Calu3 (cell line): Measurements from ENCODE around the gene MRPL58. TPM values are rescaled to one million over a fixed set of nuclear protein-coding genes. Genes with fewer than 3 reads are reported as not detected.

Experiments used
- BruUV-seq: library from RNA; stranded (reverse); fragments of 400-500 nt; replicated peaks from 2 replicates; lab custom pipeline; 2021; lab: Mats Ljungman, UMichigan
- CTCF ChIA-PET: fragments of 300-600 bp; sonication (Branson Sonifier 250); formaldehyde crosslinking; loops from one replicate; lab custom pipeline; 2022; ENCODE audit warnings: antibody characterized with exemption; lab: Charles Lee
- DNase-seq: peaks from one replicate; pipeline ENCODE4 v3.0.0; 2022
- H3K27ac Mint-ChIP-seq: one replicate; pipeline ENCODE4 v1.8.0; 2022; ENCODE audit warnings: mixed read lengths; ENCODE audit not compliant: unreplicated experiment
- H3K27me3 Mint-ChIP-seq: one replicate; pipeline ENCODE4 v1.8.0; 2022; ENCODE audit warnings: mixed read lengths; ENCODE audit not compliant: unreplicated experiment
- H3K36me3 Mint-ChIP-seq: one replicate; pipeline ENCODE4 v1.8.0; 2022; ENCODE audit warnings: mild to moderate bottlenecking, moderate library complexity, mixed read lengths; ENCODE audit not compliant: insufficient read depth, unreplicated experiment
- H3K4me1 Mint-ChIP-seq: one replicate; pipeline ENCODE4 v1.8.0; 2022; ENCODE audit warnings: mild to moderate bottlenecking, low read depth, mixed read lengths; ENCODE audit not compliant: unreplicated experiment
- H3K4me3 Mint-ChIP-seq: one replicate; pipeline ENCODE4 v1.8.0; 2022; ENCODE audit warnings: mild to moderate bottlenecking, low read depth, moderate library complexity, mixed read lengths; ENCODE audit not compliant: unreplicated experiment
- H3K9me3 Mint-ChIP-seq: one replicate; pipeline ENCODE4 v1.8.0; 2022; ENCODE audit warnings: low read depth, mixed read lengths; ENCODE audit not compliant: unreplicated experiment
- CTCF ChIP-seq: fragments of 200-600 bp; IDR thresholded peaks from one replicate; pipeline ENCODE4 v1.8.0; 2022; ENCODE audit warnings: antibody characterized with exemption; ENCODE audit not compliant: unreplicated experiment
- intact Hi-C: fragments of 100-400 bp; cut with micrococcal nuclease; formaldehyde crosslinking; loops from one replicate; pipeline ENCODE4 v1.10.0; 2022; ENCODE audit not compliant: unreplicated experiment
- total RNA-seq: library from RNA; stranded (reverse); gene quantifications from 2 replicates; pipeline ENCODE4 v1.2.3, GENCODE V29; 2022

MRPL58 gene
- total RNA-seq, 1 experiment from 2014 or later: 49.0 TPM

DNA sequence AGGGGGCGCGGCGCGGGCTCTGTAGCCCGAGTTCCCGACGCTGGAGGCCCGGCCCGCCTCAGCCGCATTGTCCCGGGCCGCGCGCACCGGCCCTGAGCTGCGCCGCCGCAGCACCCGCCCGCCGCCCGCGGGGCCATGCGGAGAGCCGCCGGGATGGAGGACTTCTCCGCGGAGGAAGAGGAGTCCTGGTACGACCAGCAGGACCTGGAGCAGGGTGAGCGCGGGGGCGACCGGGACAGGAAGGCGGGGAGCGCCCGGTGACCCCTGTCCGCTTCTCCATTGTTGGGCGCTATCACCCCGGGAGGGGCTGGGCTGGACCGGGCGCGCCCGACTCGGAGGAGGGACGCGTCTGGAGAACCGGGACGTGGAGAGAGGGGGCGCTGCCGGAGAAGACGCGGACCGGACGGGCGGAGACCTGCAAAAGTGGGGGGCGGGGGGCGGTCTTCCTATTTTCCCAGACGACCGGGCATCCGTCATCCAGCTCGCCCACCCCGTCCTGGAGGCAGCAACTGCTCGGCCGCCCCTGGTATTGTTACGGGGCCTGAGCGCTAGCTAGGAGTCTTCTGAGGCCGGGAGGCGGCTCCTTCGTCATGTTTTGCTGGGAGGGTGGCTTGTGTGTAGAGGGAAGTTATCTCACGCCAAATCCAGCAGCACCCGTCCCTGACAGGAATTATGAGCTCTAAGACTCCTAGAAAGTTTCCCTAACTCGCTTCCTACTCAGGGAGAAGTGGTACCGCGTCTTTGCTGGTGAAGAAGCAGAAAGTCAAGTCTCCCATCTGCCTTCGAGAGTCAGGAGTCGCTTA, 24.4 kb upstream of the MRPL58 start:
- CTCF ChIA-PET: interaction anchor here (1.5 to 3.1 kb wide), 5 partner anchors 14 to 29 kb away, joined by 4 to 18 read pairs (median 12); partner anchors contain the start of genes HID1 and MRPL58
- no peak for TF ChIP-seq CTCF
- TSS peak; percentile 83 for BruUV-seq
- H3K27me3 Mint-ChIP-seq: no peaks in the 10 kb centered on the region
- H3K4me1 Mint-ChIP-seq: peaks cover 62% of the 10 kb centered on the region
- intact Hi-C loops: no loop called here
- no peaks in the 10 kb centered on the region for H3K9me3 Mint-ChIP-seq
- H3K27ac Mint-ChIP-seq: peak overlapping the region; percentile 58
- peak overlapping the region; percentile 93 for H3K4me3 Mint-ChIP-seq
- H3K36me3 Mint-ChIP-seq: peaks cover 34% of the 10 kb centered on the region
- DNase-seq: peak; percentile 77

GRCh38 chr17:74990581-74991105, 21.8 kb upstream of the MRPL58 start:
- peaks cover 35% of the 10 kb centered on the region for H3K36me3 Mint-ChIP-seq
- H3K9me3 Mint-ChIP-seq: no peaks in the 10 kb centered on the region
- H3K27ac Mint-ChIP-seq: peak overlapping the region; percentile 82
- intact Hi-C loops: no loop called here
- CTCF ChIA-PET: interaction anchor here (0.6 to 1.4 kb wide), 3 partner anchors 8 to 71 kb away, joined by 3 to 4 read pairs (median 4); no protein-coding TSS in a partner anchor
- no peak for DNase-seq
- TF ChIP-seq CTCF: no peak
- peak overlapping the region; percentile 93 for H3K4me3 Mint-ChIP-seq
- H3K27me3 Mint-ChIP-seq: no peaks in the 10 kb centered on the region
- H3K4me1 Mint-ChIP-seq: peaks cover 57% of the 10 kb centered on the region
- BruUV-seq: no TSS peak

DNA sequence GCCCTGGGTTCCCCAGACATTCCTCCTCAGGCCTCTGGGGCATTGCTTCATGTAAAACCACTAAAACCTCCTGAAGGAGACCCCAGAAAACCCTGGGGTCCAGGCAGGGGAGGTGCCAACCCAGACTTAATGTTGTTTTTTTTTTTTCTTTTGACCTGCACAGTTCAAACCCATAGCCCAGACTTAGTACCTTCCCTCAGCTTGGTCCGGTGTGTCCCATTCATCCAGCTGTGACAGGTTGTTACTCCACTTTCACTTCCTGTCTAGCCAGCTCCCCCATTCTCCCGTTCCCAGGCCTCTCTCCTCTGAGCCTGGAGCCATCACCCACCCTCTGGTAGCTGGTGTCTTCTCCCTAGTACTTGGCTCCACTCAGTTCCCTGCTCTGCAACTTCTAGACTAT, 20.2 kb upstream of the MRPL58 start:
- peak overlapping the region; percentile 89 for H3K27ac Mint-ChIP-seq
- H3K9me3 Mint-ChIP-seq: no peaks in the 10 kb centered on the region
- peaks cover 56% of the 10 kb centered on the region for H3K4me1 Mint-ChIP-seq
- CTCF ChIA-PET: interaction anchor here (0.7 to 1.7 kb wide), 9 partner anchors 10 to 132 kb away, joined by 3 to 13 read pairs (median 4); partner anchors contain the start of gene MRPL58
- DNase-seq: peak; percentile 43
- TF ChIP-seq CTCF: no peak
- no TSS peak for BruUV-seq
- peaks cover 34% of the 10 kb centered on the region for H3K36me3 Mint-ChIP-seq
- intact Hi-C loops: no loop called here
- H3K27me3 Mint-ChIP-seq: no peaks in the 10 kb centered on the region
- H3K4me3 Mint-ChIP-seq: peak overlapping the region; percentile 48

GRCh38 chr17:74994440-74994839, 18.0 kb upstream of the MRPL58 start:
- Mint-ChIP-seq H3K4me3 (no peak overlapping the region), H3K4me1 (peaks cover 47% of the 10 kb centered on the region), H3K27me3 (no peaks in the 10 kb centered on the region), H3K36me3 (peaks cover 16% of the 10 kb centered on the region), H3K9me3 (no peaks in the 10 kb centered on the region), H3K27ac (no peak overlapping the region)
- CTCF ChIA-PET: interaction anchor here (0.6 to 1.8 kb wide), 2 partner anchors 20 to 226 kb away, joined by 3 to 5 read pairs; no protein-coding TSS in a partner anchor
- DNase-seq: no peak
- intact Hi-C loops: no loop called here
- TF ChIP-seq CTCF: no peak
- BruUV-seq: no TSS peak
